K562 (cell line): ENCODE results near the gene SLC6A6. TPM values are rescaled to one million over a fixed set of nuclear protein-coding genes. Genes with fewer than 3 reads are reported as not detected.

ENCODE experiments used
- ATAC-seq: fragments of 200-7000 bp; cut with Tn5 transposase; 3 replicates; pipeline ENCODE4 v1.9.1; 2020; ENCODE audit warnings: moderate library complexity
- BruUV-seq: library from RNA; stranded (reverse); fragments of 400-500 nt; replicated peaks from 2 replicates; lab custom pipeline; 2021; lab: Mats Ljungman, UMichigan
- CTCF ChIA-PET: fragments of 300-600 bp; formaldehyde crosslinking; extraction: SDS; loops from one replicate; lab custom pipeline; 2021; ENCODE audit warnings: low intra/inter-chr PET ratio; lab: Yijun Ruan, JAX
- POLR2A ChIA-PET: fragments of 300-600, 350-650 bp; sonication (Branson Sonifier 250); formaldehyde crosslinking; extraction: SDS; loops from one replicate; lab custom pipeline; 2021; ENCODE audit warnings: antibody characterized with exemption, inconsistent platforms; lab: Yijun Ruan, JAX
- DNase-seq, 4 experiments: peaks; one replicate each; pipeline versions ENCODE4 v3.0.0 to v3.0.0-alpha.2; 2011 to 2018; ENCODE audit warnings: low spot score in 3 of 4, mixed read lengths in 3 of 4; ENCODE audit errors: extremely low read depth in 1 of 4
- FAIRE-seq: peaks from 2 replicates; lab custom pipeline; 2011; peaks lifted over from hg19 to GRCh38; lab: Jason Lieb, UNC
- H2AFZ ChIP-seq: 2 replicates; pipeline ENCODE4 v1.6.0; 2011; ENCODE audit warnings: low read depth, low read length, control low read depth, inconsistent platforms
- H3K27ac ChIP-seq: fragments of 200-600 bp; 3 replicates; pipeline ENCODE4 v1.8.0; 2011; ENCODE audit warnings: low read depth, mild to moderate bottlenecking, control low read depth, inconsistent platforms, low read length, moderate library complexity, mixed read lengths; ENCODE audit errors: extremely low read depth
- H3K27me3 ChIP-seq, 2 experiments: fragments of 300-600 bp in 1 of 2; 2 replicates in 1 of 2; 3 replicates in 1 of 2; pipeline versions ENCODE4 v1.6.0 to v1.8.0; 2011; ENCODE audit warnings: inconsistent platforms in 2 of 2, low read length in 2 of 2, mild to moderate bottlenecking in 1 of 2, mixed read lengths in 1 of 2, moderate library complexity in 1 of 2; ENCODE audit not compliant: control insufficient read depth in 2 of 2, insufficient read depth in 2 of 2
- H3K36me3 ChIP-seq: fragments of 300-600 bp; 3 replicates; pipeline ENCODE4 v1.8.0; 2011; ENCODE audit warnings: mild to moderate bottlenecking, low read length, inconsistent platforms; ENCODE audit not compliant: control insufficient read depth, insufficient read depth
- H3K4me1 ChIP-seq, 2 experiments: fragments of 200-600 bp in 1 of 2; replicated peaks in 1 of 2; 2 replicates in 1 of 2; 3 replicates in 1 of 2; pipeline versions ENCODE4 v1.5.1 to v1.8.0; 2011; ENCODE audit warnings: inconsistent platforms in 2 of 2, low read length in 2 of 2, mild to moderate bottlenecking in 1 of 2, mixed read lengths in 1 of 2, moderate library complexity in 1 of 2; ENCODE audit not compliant: control insufficient read depth in 2 of 2, insufficient read depth in 2 of 2
- H3K4me2 ChIP-seq: 2 replicates; pipeline ENCODE4 v1.6.1; 2011; ENCODE audit warnings: low read length, control low read depth, inconsistent platforms, mixed read lengths; ENCODE audit not compliant: insufficient read depth
- H3K4me3 ChIP-seq: fragments of 200-600 bp; sonication (generic), shearing (Covaris generic); 2 replicates; pipeline ENCODE4 v1.5.1; 2016; ENCODE audit warnings: control low read depth, inconsistent platforms
- H3K79me2 ChIP-seq: fragments of 200-600 bp; 3 replicates; pipeline ENCODE4 v1.8.0; 2011; ENCODE audit warnings: low read length, inconsistent platforms; ENCODE audit not compliant: control insufficient read depth, insufficient read depth
- H3K9ac ChIP-seq, 2 experiments: 2 replicates each; pipeline versions ENCODE4 v1.6.0 to v1.6.1; 2011; ENCODE audit warnings: low read depth in 2 of 2, low read length in 2 of 2, control low read depth in 1 of 2, inconsistent platforms in 1 of 2, mild to moderate bottlenecking in 1 of 2, mixed read lengths in 1 of 2; ENCODE audit not compliant: insufficient read depth in 1 of 2
- H3K9me1 ChIP-seq: one replicate; pipeline ENCODE4 v1.6.0; 2011; ENCODE audit warnings: inconsistent platforms, mild to moderate bottlenecking, low read length, moderate library complexity; ENCODE audit not compliant: control insufficient read depth, insufficient read depth
- H3K9me3 ChIP-seq: replicated peaks from 2 replicates; pipeline ENCODE4 v1.5.1; 2011; ENCODE audit warnings: low read depth, low read length, inconsistent platforms; ENCODE audit not compliant: control insufficient read depth, insufficient read depth
- H4K20me1 ChIP-seq: replicated peaks from 2 replicates; pipeline ENCODE4 v1.6.1; 2011; ENCODE audit warnings: low read length, inconsistent platforms, mixed read lengths; ENCODE audit not compliant: control insufficient read depth, insufficient read depth
- CTBP1 ChIP-seq: fragments of 450-650 bp; IDR thresholded peaks from 2 replicates; pipeline ENCODE4 v1.6.1; 2016; ENCODE audit warnings: borderline replicate concordance
- DNMT1 ChIP-seq: fragments of 450-650 bp; IDR thresholded peaks from 2 replicates; pipeline ENCODE4 v1.6.1; 2016; ENCODE audit warnings: antibody characterized with exemption, mild to moderate bottlenecking
- FOSL1 ChIP-seq: fragments of 200-800 bp; sonication (Bioruptor generic); conservative IDR thresholded peaks from 2 replicates; pipeline ENCODE4 v1.6.1; 2016; ENCODE audit warnings: missing genetic modification characterization, missing compliant biosample characterization
- GABPA ChIP-seq: fragments of 200-800 bp; sonication (Bioruptor generic); conservative IDR thresholded peaks from 2 replicates; pipeline ENCODE4 v1.6.1; 2016; ENCODE audit warnings: low read depth, missing genetic modification characterization, missing compliant biosample characterization
- ILF3 ChIP-seq: fragments of 450-650 bp; IDR thresholded peaks from 2 replicates; pipeline ENCODE4 v1.6.1; 2018; ENCODE audit warnings: antibody characterized with exemption, mild to moderate bottlenecking, moderate library complexity, borderline replicate concordance
- MEIS2 ChIP-seq: fragments of 450-650 bp; IDR thresholded peaks from 2 replicates; pipeline ENCODE4 v1.6.1; 2014; ENCODE audit warnings: mild to moderate bottlenecking; ENCODE audit not compliant: partially characterized antibody
- NFIC ChIP-seq: fragments of 450-650 bp; IDR thresholded peaks from 2 replicates; pipeline ENCODE4 v1.6.1; 2017; ENCODE audit warnings: mild to moderate bottlenecking, inconsistent platforms
- NRF1 ChIP-seq, 2 experiments: fragments of 450-650 bp; IDR thresholded peaks in 1 of 2; conservative IDR thresholded peaks in 1 of 2; 2 replicates each; pipeline ENCODE4 v1.6.1; 2014; ENCODE audit warnings: mild to moderate bottlenecking in 2 of 2
- SMAD1 ChIP-seq: fragments of 150-350 bp; IDR thresholded peaks from 2 replicates; pipeline ENCODE4 v1.6.1; 2014; ENCODE audit warnings: low read length, low read depth; ENCODE audit not compliant: partially characterized antibody
- ZBED1 ChIP-seq: IDR thresholded peaks from 2 replicates; pipeline ENCODE4 v1.6.1; 2014
- ZKSCAN8 ChIP-seq: fragments of 200-800 bp; sonication (Bioruptor generic); IDR thresholded peaks from 2 replicates; pipeline ENCODE4 v1.6.1; 2016; ENCODE audit warnings: missing genetic modification characterization, missing compliant biosample characterization
- ZNF134 ChIP-seq: fragments of 250-450 bp; sonication (Bioruptor Pico); conservative IDR thresholded peaks from 2 replicates; pipeline ENCODE4 v1.4.0; 2020
- ZNF239 ChIP-seq: fragments of 250-450 bp; sonication (Bioruptor Pico); IDR thresholded peaks from 2 replicates; pipeline ENCODE4 v1.4.0; 2020; ENCODE audit warnings: mild to moderate bottlenecking
- ZNF263 ChIP-seq: sonication (generic); formaldehyde crosslinking; IDR thresholded peaks from 2 replicates; pipeline ENCODE4 v1.8.0; 2022; ENCODE audit warnings: mild to moderate bottlenecking, missing genetic modification reagents, borderline replicate concordance
- ZNF436 ChIP-seq: fragments of 250-450, 450-650 bp; sonication (Bioruptor Pico); formaldehyde crosslinking; IDR thresholded peaks from 2 replicates; pipeline ENCODE4 v1.7.0; 2020; ENCODE audit warnings: mild to moderate bottlenecking
- WGBS: fragments of 100-300 bp; shearing (Covaris generic); methylation state at CpG from one replicate; pipeline ENCODE4 v1.1.6; 2016; ENCODE audit warnings: low coverage, mixed read lengths; ENCODE audit not compliant: insufficient coverage; ENCODE audit errors: missing lambda C conversion rate; 5-methylcytosine and 5-hydroxymethylcytosine counted together
- in situ Hi-C: fragments of 300-500 bp; cut with MboI; formaldehyde crosslinking; loops from 4 replicates; pipeline ENCODE4 v1.15.0; 2018; ENCODE audit warnings: inconsistent platforms, mixed read lengths
- intact Hi-C: fragments of 100-400 bp; cut with micrococcal nuclease; formaldehyde crosslinking; loops from 2 replicates; pipeline ENCODE4 v1.14.2; 2022
- polyA plus RNA-seq, 8 experiments: library from polyadenylated mRNA; depleted of rRNA in 4 of 8; stranded (reverse) in 5 of 8; unstranded in 3 of 8; fragments of >200 nt; fragmentation: Nextera tagmentation in 2 of 8; fragmentation: Illumina TruSeq in 1 of 8; extraction: Ambion mirVana in 2 of 8; extraction: Trizol in 1 of 8; gene quantifications; 2 replicates each; pipeline versions ENCODE4 v1.2.1 to v1.2.3, GENCODE V29; 2011 to 2014; ENCODE audit warnings: inconsistent platforms in 1 of 8, missing spikeins in 1 of 8
- total RNA-seq, 7 experiments: library from RNA; depleted of rRNA in 6 of 7; stranded (reverse); fragments of >200 nt in 6 of 7; fragmentation: Illumina TruSeq in 2 of 7; extraction: Trizol in 2 of 7; gene quantifications; 2 replicates each; pipeline versions ENCODE4 v1.2.1 to v1.2.3, GENCODE V29; 2011 to 2021; ENCODE audit warnings: low replicate concordance in 1 of 7
- TF ChIP-seq, protein P1 (sequence below): fragments of 200-800 bp; sonication (Bioruptor generic); IDR thresholded peaks from 2 replicates; pipeline ENCODE4 v1.6.1; 2017; ENCODE audit warnings: missing genetic modification characterization, missing compliant biosample characterization
- TF ChIP-seq, protein P2 (sequence below): fragments of 450-650 bp; IDR thresholded peaks from 2 replicates; pipeline ENCODE4 v1.6.1; 2016
- TF ChIP-seq, protein P3 (sequence below): fragments of 250-450 bp; sonication (Bioruptor Pico); IDR thresholded peaks from 2 replicates; pipeline ENCODE4 v1.4.0; 2020
- TF ChIP-seq, protein P4 (sequence below): sonication (generic); formaldehyde crosslinking; IDR thresholded peaks from 2 replicates; pipeline ENCODE4 v1.8.0; 2022; ENCODE audit warnings: missing genetic modification reagents, mild to moderate bottlenecking, moderate library complexity, borderline replicate concordance

The SLC6A6 gene
- total and polyA plus RNA-seq, 9 of the 15 experiments (the other 6 are each of a cell fraction or from before 2014, with no cell fraction given): 12.3 to 203 (median 93.2) TPM

DNA sequence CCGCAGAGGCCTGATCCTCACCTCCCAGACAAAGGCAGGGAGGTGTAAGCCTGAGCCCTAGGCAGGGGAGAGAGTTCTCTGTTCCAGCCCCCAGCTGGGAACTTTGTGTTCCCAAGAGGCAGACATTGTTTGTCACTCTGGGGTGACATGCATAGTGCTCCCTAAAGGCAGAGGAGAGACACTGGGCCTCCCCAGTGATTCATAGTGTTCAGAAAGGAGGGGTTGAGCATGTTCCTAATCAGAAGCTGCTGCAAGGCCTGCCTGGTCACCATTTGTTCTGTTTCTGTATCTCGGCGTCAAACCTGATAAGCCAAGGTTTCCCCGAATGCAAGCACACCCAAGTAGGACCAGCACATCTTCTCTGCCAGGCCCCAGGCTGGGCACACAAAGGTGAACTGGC is 24.0 kb upstream of the SLC6A6 start:
- BruUV-seq: no TSS peak
- intact Hi-C loops: no loop called here
- CTCF ChIA-PET: no interaction called here
- Histone ChIP-seq H3K79me2 (no peaks in the 10 kb centered on the region), H3K9me1 (no peaks in the 10 kb centered on the region), H3K27ac (no peak overlapping the region), H3K27me3 (no peaks in the 10 kb centered on the region), H3K4me1 (peaks cover 17 to 32% of the 10 kb centered on the region in 2 experiments), H3K9ac (peak overlapping the region in 1 of 2 experiments; percentile 39; a peak in 1 of 4 replicates), H3K9me3 (no peaks in the 10 kb centered on the region), H3K4me2 (no peak overlapping the region), H2AFZ (peak overlapping the region; percentile 46; the same call in 1 of the 2 replicates), H3K4me3 (no peak overlapping the region), H4K20me1 (no peaks in the 10 kb centered on the region), H3K36me3 (no peaks in the 10 kb centered on the region)
- POLR2A ChIA-PET: interaction anchor here (0.7 to 2.3 kb wide), 7 partner anchors 9 to 33 kb away, joined by 3 to 11 read pairs (median 3); no protein-coding TSS in a partner anchor
- FAIRE-seq (peak; percentile 48), DNase-seq (peak in 1 of 4 experiments; percentile 54), ATAC-seq (peak; percentile 38)
- in situ Hi-C loops: no loop called here
- 17% methylated on average over 4 of the region's 4 CpGs for WGBS
- TF ChIP-seq NRF1 (conservative IDR thresholded peaks at IDR 0.05 in 1 of 2, IDR thresholded peaks at IDR 0.05 in 1 of 2) (peak in 1 of 2 experiments; percentile 37; a peak in 1 of 4 replicates), ILF3 (no peak), MEIS2 (peak; percentile 50), ZNF239 (CRISPR knock-in tag) (no peak), NFIC (no peak), FOSL1 (peak; percentile 81), CTBP1 (0 out of 2 replicates have a peak, but pooled peaks have one; percentile 20), ZNF436 (no peak), ZBED1 (0 out of 2 replicates have a peak, but pooled peaks have one; percentile 33), ZNF263 (CRISPR knock-in tag) (peak; percentile 96), DNMT1 (no peak), GABPA (no peak), ZNF134 (CRISPR knock-in tag) (peak; percentile 86), ZKSCAN8 (peak; percentile 48; the same call in 1 of the 2 replicates), SMAD1 (no peak)
- TF ChIP-seq, protein P1, sequence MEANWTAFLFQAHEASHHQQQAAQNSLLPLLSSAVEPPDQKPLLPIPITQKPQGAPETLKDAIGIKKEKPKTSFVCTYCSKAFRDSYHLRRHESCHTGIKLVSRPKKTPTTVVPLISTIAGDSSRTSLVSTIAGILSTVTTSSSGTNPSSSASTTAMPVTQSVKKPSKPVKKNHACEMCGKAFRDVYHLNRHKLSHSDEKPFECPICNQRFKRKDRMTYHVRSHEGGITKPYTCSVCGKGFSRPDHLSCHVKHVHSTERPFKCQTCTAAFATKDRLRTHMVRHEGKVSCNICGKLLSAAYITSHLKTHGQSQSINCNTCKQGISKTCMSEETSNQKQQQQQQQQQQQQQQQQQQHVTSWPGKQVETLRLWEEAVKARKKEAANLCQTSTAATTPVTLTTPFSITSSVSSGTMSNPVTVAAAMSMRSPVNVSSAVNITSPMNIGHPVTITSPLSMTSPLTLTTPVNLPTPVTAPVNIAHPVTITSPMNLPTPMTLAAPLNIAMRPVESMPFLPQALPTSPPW: peak; percentile 52
- TF ChIP-seq, protein P2, sequence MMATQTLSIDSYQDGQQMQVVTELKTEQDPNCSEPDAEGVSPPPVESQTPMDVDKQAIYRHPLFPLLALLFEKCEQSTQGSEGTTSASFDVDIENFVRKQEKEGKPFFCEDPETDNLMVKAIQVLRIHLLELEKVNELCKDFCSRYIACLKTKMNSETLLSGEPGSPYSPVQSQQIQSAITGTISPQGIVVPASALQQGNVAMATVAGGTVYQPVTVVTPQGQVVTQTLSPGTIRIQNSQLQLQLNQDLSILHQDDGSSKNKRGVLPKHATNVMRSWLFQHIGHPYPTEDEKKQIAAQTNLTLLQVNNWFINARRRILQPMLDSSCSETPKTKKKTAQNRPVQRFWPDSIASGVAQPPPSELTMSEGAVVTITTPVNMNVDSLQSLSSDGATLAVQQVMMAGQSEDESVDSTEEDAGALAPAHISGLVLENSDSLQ: 0 out of 2 replicates have a peak, but pooled peaks have one; percentile 32
- TF ChIP-seq, protein P3, sequence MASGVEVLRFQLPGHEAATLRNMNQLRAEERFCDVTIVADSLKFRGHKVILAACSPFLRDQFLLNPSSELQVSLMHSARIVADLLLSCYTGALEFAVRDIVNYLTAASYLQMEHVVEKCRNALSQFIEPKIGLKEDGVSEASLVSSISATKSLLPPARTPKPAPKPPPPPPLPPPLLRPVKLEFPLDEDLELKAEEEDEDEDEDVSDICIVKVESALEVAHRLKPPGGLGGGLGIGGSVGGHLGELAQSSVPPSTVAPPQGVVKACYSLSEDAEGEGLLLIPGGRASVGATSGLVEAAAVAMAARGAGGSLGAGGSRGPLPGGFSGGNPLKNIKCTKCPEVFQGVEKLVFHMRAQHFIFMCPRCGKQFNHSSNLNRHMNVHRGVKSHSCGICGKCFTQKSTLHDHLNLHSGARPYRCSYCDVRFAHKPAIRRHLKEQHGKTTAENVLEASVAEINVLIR (CRISPR knock-in tag): no peak
- TF ChIP-seq, protein P4, sequence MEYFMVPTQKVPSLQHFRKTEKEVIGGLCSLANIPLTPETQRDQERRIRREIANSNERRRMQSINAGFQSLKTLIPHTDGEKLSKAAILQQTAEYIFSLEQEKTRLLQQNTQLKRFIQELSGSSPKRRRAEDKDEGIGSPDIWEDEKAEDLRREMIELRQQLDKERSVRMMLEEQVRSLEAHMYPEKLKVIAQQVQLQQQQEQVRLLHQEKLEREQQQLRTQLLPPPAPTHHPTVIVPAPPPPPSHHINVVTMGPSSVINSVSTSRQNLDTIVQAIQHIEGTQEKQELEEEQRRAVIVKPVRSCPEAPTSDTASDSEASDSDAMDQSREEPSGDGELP (CRISPR knock-in tag): 0 out of 2 replicates have a peak, but pooled peaks have one; percentile 14
